MCF 10A (cell line): ENCODE data around the gene APLP1. TPM values are rescaled to one million over a fixed set of nuclear protein-coding genes. Genes with fewer than 3 reads are reported as not detected.
"Not testable (repeated sequence)": the region's sequence is repeated elsewhere in the genome, so short reads cannot be mapped to it uniquely, and the experiment has no call there.

Source experiments
- BruUV-seq: library from RNA; stranded (reverse); fragments of 400-500 nt; replicated peaks from 2 replicates; lab custom pipeline; 2021; lab: Mats Ljungman, UMichigan
- CTCF ChIA-PET: fragments of 300-600 bp; sonication (Branson Sonifier 250); formaldehyde crosslinking; extraction: SDS; loops from one replicate; lab custom pipeline; 2021; ENCODE audit warnings: antibody characterized with exemption, inconsistent platforms; lab: Yijun Ruan, JAX
- POLR2A ChIA-PET: fragments of 300-600, 350-650 bp; sonication (Branson Sonifier 250); formaldehyde crosslinking; extraction: SDS; loops from one replicate; lab custom pipeline; 2020; ENCODE audit warnings: antibody characterized with exemption, inconsistent platforms; lab: Yijun Ruan, JAX
- DNase-seq: peaks from one replicate; pipeline ENCODE4 v3.0.0-alpha.2; 2018; ENCODE audit not compliant: unreplicated experiment
- H3K27ac Mint-ChIP-seq: one replicate; pipeline ENCODE4 v1.8.0; 2022; ENCODE audit warnings: mild to moderate bottlenecking, low read depth, mixed read lengths; ENCODE audit not compliant: unreplicated experiment
- H3K27me3 Mint-ChIP-seq: one replicate; pipeline ENCODE4 v1.8.0; 2022; ENCODE audit warnings: mixed read lengths; ENCODE audit not compliant: insufficient read depth, unreplicated experiment
- H3K36me3 Mint-ChIP-seq: one replicate; pipeline ENCODE4 v1.8.0; 2022; ENCODE audit warnings: mild to moderate bottlenecking, moderate library complexity, mixed read lengths; ENCODE audit not compliant: insufficient read depth, unreplicated experiment
- H3K4me1 Mint-ChIP-seq: one replicate; pipeline ENCODE4 v1.8.0; 2022; ENCODE audit warnings: mixed read lengths; ENCODE audit not compliant: insufficient read depth, unreplicated experiment
- H3K4me3 Mint-ChIP-seq: one replicate; pipeline ENCODE4 v1.8.0; 2022; ENCODE audit warnings: mild to moderate bottlenecking, moderate library complexity, mixed read lengths; ENCODE audit not compliant: unreplicated experiment
- H3K9me3 Mint-ChIP-seq: one replicate; pipeline ENCODE4 v1.8.0; 2022; ENCODE audit warnings: mixed read lengths; ENCODE audit not compliant: unreplicated experiment
- CTCF ChIP-seq: fragments of 200-600 bp; IDR thresholded peaks from one replicate; pipeline ENCODE4 v1.8.0; 2022; ENCODE audit warnings: antibody characterized with exemption, mild to moderate bottlenecking; ENCODE audit not compliant: unreplicated experiment
- intact Hi-C: fragments of 100-400 bp; cut with micrococcal nuclease; formaldehyde crosslinking; loops from 2 replicates; pipeline ENCODE4 v1.14.1; 2022
- total RNA-seq: library from RNA; stranded (reverse); gene quantifications from 2 replicates; pipeline ENCODE4 v1.2.3, GENCODE V29; 2022

APLP1 gene
- total RNA-seq, 1 experiment from 2014 or later: 2.4 TPM

- DNase-seq: no peak
- ChIA-PET CTCF (interaction anchor here (0.6 to 1.4 kb wide), 2 partner anchors 22 to 27 kb away, joined by 3 to 4 read pairs; no protein-coding TSS in a partner anchor), POLR2A (no interaction called here)
- Mint-ChIP-seq H3K4me1 (no peaks in the 10 kb centered on the region), H3K36me3 (no peaks in the 10 kb centered on the region), H3K4me3 (no peak overlapping the region), H3K9me3 (no peaks in the 10 kb centered on the region), H3K27ac (no peak overlapping the region), H3K27me3 (no peaks in the 10 kb centered on the region)
- no peak for TF ChIP-seq CTCF
- intact Hi-C loops: no loop called here
- BruUV-seq: no TSS peak
Measured at GRCh38 chr19:35908973-35909683, 40.8 kb downstream of the APLP1 start.

DNA sequence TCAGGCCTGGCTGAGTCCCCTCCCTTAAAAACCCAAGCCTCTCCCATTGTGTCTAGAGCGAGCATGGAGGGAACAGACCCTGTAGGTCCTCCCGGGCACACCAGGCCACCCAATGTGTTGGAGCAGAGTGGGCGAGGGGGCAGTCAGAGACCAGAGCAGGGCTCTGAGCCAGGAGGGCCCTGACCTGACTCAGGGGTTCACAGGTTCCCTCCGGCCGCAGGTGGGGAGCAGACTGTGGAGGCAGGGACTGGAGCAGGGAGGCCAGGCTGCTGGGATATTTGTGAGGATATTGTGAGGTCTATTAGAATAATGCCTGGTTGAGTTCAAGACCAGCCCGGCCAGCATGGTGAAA, 41.3 kb downstream of the APLP1 start:
- Mint-ChIP-seq H3K4me1 (no peaks in the 10 kb centered on the region), H3K27ac (no peak overlapping the region), H3K27me3 (peaks cover 4% of the 10 kb centered on the region), H3K36me3 (no peaks in the 10 kb centered on the region), H3K4me3 (no peak overlapping the region), H3K9me3 (no peaks in the 10 kb centered on the region)
- ChIA-PET CTCF (no interaction called here), POLR2A (no interaction called here)
- TF ChIP-seq CTCF: no peak
- intact Hi-C loops: no loop called here
- BruUV-seq: no TSS peak
- DNase-seq: no peak

- POLR2A ChIA-PET, CTCF ChIA-PET, H3K9me3 Mint-ChIP-seq, H3K4me3 Mint-ChIP-seq, DNase-seq, H3K36me3 Mint-ChIP-seq, BruUV-seq, H3K27ac Mint-ChIP-seq, intact Hi-C loops, H3K4me1 Mint-ChIP-seq: not testable (repeated sequence)
- peaks cover 11% of the 10 kb centered on the region for H3K27me3 Mint-ChIP-seq
Measured at GRCh38 chr19:35910355-35910754, 42.0 kb downstream of the APLP1 start.

DNA sequence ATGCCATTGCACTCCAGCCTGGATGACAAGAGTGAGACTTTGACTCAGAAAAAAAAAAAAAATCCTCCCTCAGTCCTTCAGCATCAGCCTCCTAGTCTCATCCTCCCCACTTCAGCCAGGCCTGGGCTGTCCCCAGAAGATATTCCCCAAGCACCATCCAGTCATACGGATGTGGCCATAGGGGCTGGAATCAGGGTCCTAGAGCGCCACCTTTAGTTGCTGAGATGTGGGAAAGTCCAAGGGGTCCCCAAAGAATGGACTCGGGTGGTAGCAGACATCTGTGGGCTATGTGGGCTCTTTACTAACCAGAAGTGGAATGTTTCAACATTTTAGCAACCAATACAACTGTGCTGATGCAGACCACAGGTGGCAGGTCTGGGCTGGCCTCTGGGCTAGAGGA, 42.8 kb downstream of the APLP1 start:
- Mint-ChIP-seq H3K36me3 (no peaks in the 10 kb centered on the region), H3K4me3 (no peak overlapping the region), H3K4me1 (no peaks in the 10 kb centered on the region), H3K27ac (no peak overlapping the region), H3K9me3 (no peaks in the 10 kb centered on the region), H3K27me3 (peaks cover 11% of the 10 kb centered on the region)
- intact Hi-C loops: no loop called here
- no TSS peak for BruUV-seq
- no peak for DNase-seq
- ChIA-PET POLR2A (interaction anchor here (0.9 kb wide), 1 partner anchor 20 kb away, joined by 5 read pairs; no protein-coding TSS in a partner anchor), CTCF (interaction anchor here (1.1 kb wide), 1 partner anchor 20 kb away, joined by 4 read pairs; no protein-coding TSS in a partner anchor)
- TF ChIP-seq CTCF: no peak
